Measurements from ENCODE around the gene SLC23A2. TPM values are rescaled to one million over a fixed set of nuclear protein-coding genes. Genes with fewer than 3 reads are reported as not detected.

Gene SLC23A2
- total RNA-seq, 2 experiments from 2014 or later: 16.0 to 16.2 TPM

- peaks cover 9% of the 10 kb centered on the region for H3K36me3 Mint-ChIP-seq (ENCODE audit: low read depth)
- POLR2A ChIA-PET: no interaction called here
- CTCF ChIA-PET: interaction anchor here (0.9 kb wide), 1 partner anchor 150 kb away, joined by 3 read pairs; no protein-coding TSS in a partner anchor
- no peak for ATAC-seq
- no peaks in the 10 kb centered on the region for H3K27me3 Mint-ChIP-seq
- peak overlapping the region; percentile 48 for H3K27ac Mint-ChIP-seq
- no peak overlapping the region for H3K4me3 Mint-ChIP-seq
- H3K9me3 Mint-ChIP-seq: no peaks in the 10 kb centered on the region
- intact Hi-C loops (cut with micrococcal nuclease): no loop called here
- H3K4me1 Mint-ChIP-seq (ENCODE audit: low read depth): peaks cover 33% of the 10 kb centered on the region
- TF ChIP-seq CTCF (IDR thresholded peaks at IDR 0.05): no peak
- DNase-seq: no peak
Measured at GRCh38 chr20:4951299-4951698, 50.0 kb downstream of the SLC23A2 start.

- DNase-seq (no peak), ATAC-seq (no peak)
- no peak overlapping the region for H3K27ac Mint-ChIP-seq
- no peak overlapping the region for H3K4me3 Mint-ChIP-seq
- intact Hi-C loops (cut with micrococcal nuclease): no loop called here
- no peaks in the 10 kb centered on the region for H3K9me3 Mint-ChIP-seq
- no peaks in the 10 kb centered on the region for H3K27me3 Mint-ChIP-seq
- POLR2A ChIA-PET: no interaction called here
- H3K4me1 Mint-ChIP-seq (ENCODE audit: low read depth): peaks cover 31% of the 10 kb centered on the region
- CTCF ChIA-PET: no interaction called here
- TF ChIP-seq CTCF (IDR thresholded peaks at IDR 0.05): no peak
- peaks cover 9% of the 10 kb centered on the region for H3K36me3 Mint-ChIP-seq (ENCODE audit: low read depth)
Measured at GRCh38 chr20:4950841-4951240, 50.5 kb downstream of the SLC23A2 start.

GRCh38 chr20:4950437-4950836 is 50.9 kb downstream of the SLC23A2 start:
- no peak overlapping the region for H3K27ac Mint-ChIP-seq
- CTCF ChIA-PET: interaction anchor here (1.0 to 1.3 kb wide), 4 partner anchors 9 to 214 kb away, joined by 3 to 5 read pairs (median 3); no protein-coding TSS in a partner anchor
- TF ChIP-seq CTCF (IDR thresholded peaks at IDR 0.05): no peak
- ATAC-seq: no peak
- peaks cover 9% of the 10 kb centered on the region for H3K36me3 Mint-ChIP-seq (ENCODE audit: low read depth)
- POLR2A ChIA-PET: no interaction called here
- H3K4me3 Mint-ChIP-seq: no peak overlapping the region
- intact Hi-C loops (cut with micrococcal nuclease): no loop called here
- no peaks in the 10 kb centered on the region for H3K27me3 Mint-ChIP-seq
- no peaks in the 10 kb centered on the region for H3K9me3 Mint-ChIP-seq
- peaks cover 31% of the 10 kb centered on the region for H3K4me1 Mint-ChIP-seq (ENCODE audit: low read depth)
- DNase-seq: no peak

- intact Hi-C loops (cut with micrococcal nuclease): no loop called here
- ChIA-PET CTCF (interaction anchor here (1.0 to 1.7 kb wide), 5 partner anchors 10 to 213 kb away, joined by 3 to 5 read pairs (median 3); no protein-coding TSS in a partner anchor), POLR2A (no interaction called here)
- Mint-ChIP-seq H3K27me3 (no peaks in the 10 kb centered on the region), H3K4me1 (ENCODE audit: low read depth) (peaks cover 31% of the 10 kb centered on the region), H3K27ac (peak overlapping the region; percentile 27), H3K36me3 (ENCODE audit: low read depth) (peaks cover 9% of the 10 kb centered on the region), H3K4me3 (no peak overlapping the region), H3K9me3 (no peaks in the 10 kb centered on the region)
- ATAC-seq (peak; percentile 55), DNase-seq (peak; percentile 19)
- TF ChIP-seq CTCF (IDR thresholded peaks at IDR 0.05): peak; percentile 45
Measured at GRCh38 chr20:4949833-4950178, 51.5 kb downstream of the SLC23A2 start.

- H3K36me3 Mint-ChIP-seq (ENCODE audit: low read depth): peaks cover 7% of the 10 kb centered on the region
- intact Hi-C loops (cut with micrococcal nuclease): no loop called here
- DNase-seq (no peak), ATAC-seq (no peak)
- peaks cover 31% of the 10 kb centered on the region for H3K4me1 Mint-ChIP-seq (ENCODE audit: low read depth)
- TF ChIP-seq CTCF (IDR thresholded peaks at IDR 0.05): no peak
- no peak overlapping the region for H3K27ac Mint-ChIP-seq
- H3K27me3 Mint-ChIP-seq: no peaks in the 10 kb centered on the region
- H3K9me3 Mint-ChIP-seq: no peaks in the 10 kb centered on the region
- POLR2A ChIA-PET: no interaction called here
- no peak overlapping the region for H3K4me3 Mint-ChIP-seq
- CTCF ChIA-PET: interaction anchor here (0.9 to 1.7 kb wide), 5 partner anchors 8 to 228 kb away, joined by 3 to 9 read pairs (median 4); no protein-coding TSS in a partner anchor
Measured at GRCh38 chr20:4947817-4948559, 53.3 kb downstream of the SLC23A2 start.
